H7 (cell line): ENCODE measurements around the gene POT1. TPM values are rescaled to one million over a fixed set of nuclear protein-coding genes. Genes with fewer than 3 reads are reported as not detected.

Source experiments
- DNase-seq: peaks from one replicate; pipeline ENCODE4 v3.0.0; 2012
- H3K27me3 ChIP-seq: 2 replicates; pipeline ENCODE4 v1.6.0; 2011; ENCODE audit warnings: mild to moderate bottlenecking, low read length; ENCODE audit not compliant: control insufficient read depth, insufficient read depth
- H3K36me3 ChIP-seq: replicated peaks from 2 replicates; pipeline ENCODE4 v1.5.1; 2011; ENCODE audit warnings: low read length; ENCODE audit not compliant: control insufficient read depth, insufficient read depth
- H3K4me3 ChIP-seq: 2 replicates; pipeline ENCODE4 v1.5.1; 2011; ENCODE audit warnings: low read depth, mild to moderate bottlenecking, control low read depth, low read length, moderate library complexity; ENCODE audit not compliant: insufficient read depth
- total RNA-seq: library from RNA; depleted of rRNA; stranded (reverse); fragments of >200 nt; shearing (Covaris generic); gene quantifications from 2 replicates; pipeline ENCODE4 v1.2.3, GENCODE V29; 2014

The POT1 gene
- total RNA-seq, 1 experiment from 2014 or later = 36.2 TPM

DNA sequence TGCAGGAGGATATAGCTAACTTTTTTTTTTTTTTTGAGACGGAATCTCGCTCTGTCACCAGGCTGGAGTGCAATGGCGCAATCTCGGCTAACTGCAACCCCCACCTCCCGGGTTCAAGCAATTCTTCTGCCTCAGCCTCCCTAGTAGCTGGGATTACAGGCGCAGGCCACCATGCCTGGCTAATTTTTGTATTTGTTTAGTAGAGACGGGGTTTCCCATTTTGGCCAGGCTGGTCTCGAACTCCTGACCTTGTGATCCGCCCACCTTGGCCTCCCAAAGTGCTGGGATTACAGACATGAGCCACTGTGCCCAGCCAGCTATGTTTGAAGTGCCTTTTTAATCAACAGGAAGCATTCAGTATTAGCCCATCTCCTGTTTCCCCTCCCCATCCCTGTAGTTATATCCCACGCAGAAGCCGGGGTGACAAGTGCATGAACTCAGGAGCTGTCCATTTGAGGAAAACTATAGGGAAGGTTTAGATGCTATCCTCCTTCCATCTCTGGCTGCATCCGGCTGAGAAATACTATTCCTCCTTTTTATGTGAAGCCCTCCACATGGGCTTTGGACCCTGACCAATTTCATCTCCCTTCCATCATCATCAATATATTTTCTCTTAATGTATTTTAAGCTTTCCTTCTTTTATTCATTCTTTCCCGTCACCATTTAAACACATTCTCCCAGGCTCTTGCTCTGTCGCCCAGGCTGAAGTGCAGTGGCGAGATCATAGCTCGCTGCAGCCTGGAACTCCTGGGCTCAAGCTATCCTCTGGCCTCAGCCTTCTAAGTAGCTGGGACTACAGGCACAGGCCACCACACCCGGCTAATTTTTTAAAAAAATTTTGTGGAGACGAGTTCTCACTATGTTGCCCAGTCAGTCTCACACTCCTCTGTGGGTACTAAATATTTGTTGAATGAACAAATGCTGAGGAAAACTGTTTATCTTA, 1.3 kb upstream of the POT1 start:
- no peak overlapping the region for H3K4me3 ChIP-seq
- peaks cover 3% of the 10 kb centered on the region for H3K36me3 ChIP-seq
- DNase-seq = no peak
- H3K27me3 ChIP-seq = no peaks in the 10 kb centered on the region

- peak overlapping the region; percentile 68 for H3K4me3 ChIP-seq
- peaks cover 3% of the 10 kb centered on the region for H3K36me3 ChIP-seq
- DNase-seq = no peak
- H3K27me3 ChIP-seq = no peaks in the 10 kb centered on the region
Observed at GRCh38 chr7:124930173-124930623, 573 bp upstream of the POT1 start.

GRCh38 chr7:124924906-124925305, 4.7 kb downstream of the POT1 start:
- no peak for DNase-seq
- peaks cover 3% of the 10 kb centered on the region for H3K36me3 ChIP-seq
- H3K4me3 ChIP-seq = no peak overlapping the region
- no peaks in the 10 kb centered on the region for H3K27me3 ChIP-seq

- DNase-seq = no peak
- H3K4me3 ChIP-seq = no peak overlapping the region
- H3K27me3 ChIP-seq = no peaks in the 10 kb centered on the region
- H3K36me3 ChIP-seq = peaks cover 1% of the 10 kb centered on the region; the same call in 1 of the 2 replicates
Observed at GRCh38 chr7:124922200-124922599, 7.4 kb downstream of the POT1 start.

- DNase-seq = no peak
- Histone ChIP-seq H3K27me3 (no peaks in the 10 kb centered on the region), H3K36me3 (no peaks in the 10 kb centered on the region), H3K4me3 (no peak overlapping the region)
Observed at GRCh38 chr7:124919841-124920240, 9.8 kb downstream of the POT1 start.

- no peak for DNase-seq
- no peaks in the 10 kb centered on the region for H3K36me3 ChIP-seq
- H3K4me3 ChIP-seq = no peak overlapping the region
- no peaks in the 10 kb centered on the region for H3K27me3 ChIP-seq
Observed at GRCh38 chr7:124918662-124919061, 11.0 kb downstream of the POT1 start.

GRCh38 chr7:124915242-124915641, 14.4 kb downstream of the POT1 start:
- Histone ChIP-seq H3K4me3 (no peak overlapping the region), H3K36me3 (no peaks in the 10 kb centered on the region), H3K27me3 (no peaks in the 10 kb centered on the region)
- DNase-seq = no peak

- Histone ChIP-seq H3K4me3 (no peak overlapping the region), H3K36me3 (no peaks in the 10 kb centered on the region), H3K27me3 (no peaks in the 10 kb centered on the region)
- no peak for DNase-seq
Observed at GRCh38 chr7:124914298-124914697, 15.3 kb downstream of the POT1 start.

- no peaks in the 10 kb centered on the region for H3K36me3 ChIP-seq
- DNase-seq = no peak
Observed at GRCh38 chr7:124912972-124913371, 16.7 kb downstream of the POT1 start.

DNA sequence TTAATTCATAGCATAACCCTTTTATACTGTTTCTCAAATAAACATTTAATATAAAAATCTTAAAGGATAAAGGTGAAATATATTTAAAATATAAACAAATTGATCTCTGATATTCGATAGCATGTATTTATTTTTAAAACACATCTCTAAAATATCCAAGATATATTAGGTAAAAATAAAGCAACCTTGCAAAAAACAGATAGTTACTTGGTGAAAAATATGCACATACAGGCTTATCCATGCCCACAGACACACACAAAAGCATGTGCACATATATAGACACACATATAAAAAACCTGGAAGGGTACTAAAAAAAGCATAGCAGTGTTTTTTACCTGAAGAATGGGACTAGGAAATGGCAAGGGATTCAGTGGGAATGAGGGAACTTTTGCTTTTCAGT, 19.8 kb downstream of the POT1 start:
- H3K4me3 ChIP-seq = no peak overlapping the region
- H3K36me3 ChIP-seq = no peaks in the 10 kb centered on the region
- H3K27me3 ChIP-seq = no peaks in the 10 kb centered on the region
- DNase-seq = no peak

More at GRCh38 chr7:124912972-124913371, 16.7 kb downstream of the POT1 start:
- H3K4me3 ChIP-seq = no peak overlapping the region
- no peaks in the 10 kb centered on the region for H3K27me3 ChIP-seq

- Histone ChIP-seq H3K4me3 (no peak overlapping the region), H3K27me3 (no peaks in the 10 kb centered on the region), H3K36me3 (no peaks in the 10 kb centered on the region)
- no peak for DNase-seq
Observed at GRCh38 chr7:124908259-124908658, 21.4 kb downstream of the POT1 start.

- DNase-seq = no peak
- Histone ChIP-seq H3K27me3 (no peaks in the 10 kb centered on the region), H3K4me3 (no peak overlapping the region), H3K36me3 (no peaks in the 10 kb centered on the region)
Observed at GRCh38 chr7:124907490-124907889, 22.1 kb downstream of the POT1 start.

DNA sequence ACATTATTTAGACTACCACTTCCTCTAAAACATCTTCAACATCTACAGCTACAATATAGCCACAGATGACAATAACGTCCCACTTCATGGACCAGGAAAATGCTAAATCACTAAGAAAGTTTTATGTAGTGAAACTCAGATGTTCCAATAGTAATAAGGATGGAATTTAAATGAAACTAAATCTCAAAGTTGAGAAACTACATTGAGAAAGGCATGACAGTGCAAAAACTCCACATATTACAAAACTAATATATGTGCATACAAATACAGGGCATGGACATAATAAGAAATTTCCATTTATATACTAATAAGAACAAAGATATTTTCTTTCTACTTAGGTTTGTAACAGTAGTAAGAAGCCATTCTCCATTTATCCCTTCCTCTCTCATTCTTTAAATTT, 31.1 kb downstream of the POT1 start:
- Histone ChIP-seq H3K4me3 (no peak overlapping the region), H3K27me3 (no peaks in the 10 kb centered on the region), H3K36me3 (no peaks in the 10 kb centered on the region)
- DNase-seq = no peak

GRCh38 chr7:124896001-124896400, 33.6 kb downstream of the POT1 start:
- no peak overlapping the region for H3K4me3 ChIP-seq
- no peak for DNase-seq
- no peaks in the 10 kb centered on the region for H3K27me3 ChIP-seq
- H3K36me3 ChIP-seq = no peaks in the 10 kb centered on the region

- DNase-seq = no peak
- H3K27me3 ChIP-seq = no peaks in the 10 kb centered on the region
- H3K36me3 ChIP-seq = no peaks in the 10 kb centered on the region
- H3K4me3 ChIP-seq = no peak overlapping the region
Observed at GRCh38 chr7:124893140-124893827, 36.3 kb downstream of the POT1 start.
